ENCODE results near the gene SLC27A6.
"Not testable (repeated sequence)": the region's sequence is repeated elsewhere in the genome, so short reads cannot be mapped to it uniquely, and the experiment has no call there.

The SLC27A6 gene, protein sequence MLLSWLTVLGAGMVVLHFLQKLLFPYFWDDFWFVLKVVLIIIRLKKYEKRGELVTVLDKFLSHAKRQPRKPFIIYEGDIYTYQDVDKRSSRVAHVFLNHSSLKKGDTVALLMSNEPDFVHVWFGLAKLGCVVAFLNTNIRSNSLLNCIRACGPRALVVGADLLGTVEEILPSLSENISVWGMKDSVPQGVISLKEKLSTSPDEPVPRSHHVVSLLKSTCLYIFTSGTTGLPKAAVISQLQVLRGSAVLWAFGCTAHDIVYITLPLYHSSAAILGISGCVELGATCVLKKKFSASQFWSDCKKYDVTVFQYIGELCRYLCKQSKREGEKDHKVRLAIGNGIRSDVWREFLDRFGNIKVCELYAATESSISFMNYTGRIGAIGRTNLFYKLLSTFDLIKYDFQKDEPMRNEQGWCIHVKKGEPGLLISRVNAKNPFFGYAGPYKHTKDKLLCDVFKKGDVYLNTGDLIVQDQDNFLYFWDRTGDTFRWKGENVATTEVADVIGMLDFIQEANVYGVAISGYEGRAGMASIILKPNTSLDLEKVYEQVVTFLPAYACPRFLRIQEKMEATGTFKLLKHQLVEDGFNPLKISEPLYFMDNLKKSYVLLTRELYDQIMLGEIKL

DNA sequence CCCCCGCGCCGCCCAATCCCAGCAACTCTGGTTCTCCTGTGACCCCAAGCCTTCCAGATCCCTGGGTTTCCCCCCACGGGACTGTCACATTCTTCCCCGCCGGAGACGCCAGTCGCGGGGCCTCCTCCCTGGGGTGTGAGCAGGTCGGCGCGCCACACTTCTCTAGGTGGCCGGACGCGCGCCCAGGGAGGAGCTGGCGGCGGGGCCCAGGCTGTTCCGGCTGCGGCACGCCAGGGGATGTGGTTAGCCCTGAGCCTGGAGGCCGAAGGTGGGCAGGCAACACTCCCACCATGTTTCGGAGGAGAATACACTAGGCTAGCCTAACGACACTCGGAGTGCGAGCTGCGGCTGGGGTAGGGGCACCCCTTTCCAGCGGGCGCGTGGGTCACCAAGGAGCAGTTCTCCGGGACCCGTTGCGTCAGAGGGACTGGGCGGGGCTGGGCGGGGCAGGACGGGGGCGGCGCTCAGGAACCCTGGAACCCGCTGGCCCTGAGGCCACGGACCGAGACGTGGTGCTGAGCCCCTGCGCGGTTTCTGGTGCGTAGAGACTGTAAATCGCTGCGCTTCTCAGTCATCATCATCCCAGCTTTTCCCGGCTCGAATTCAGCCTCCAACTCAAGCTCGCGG, at the start of gene SLC27A6:
TSS of gene SLC27A6 (plus strand) at position 478 of the 627 bp plus-strand sequence. CDS start 650 bp downstream, outside the sequence.
- DNase-seq (ENCODE audit: low read depth, low spot score): no peak

DNA sequence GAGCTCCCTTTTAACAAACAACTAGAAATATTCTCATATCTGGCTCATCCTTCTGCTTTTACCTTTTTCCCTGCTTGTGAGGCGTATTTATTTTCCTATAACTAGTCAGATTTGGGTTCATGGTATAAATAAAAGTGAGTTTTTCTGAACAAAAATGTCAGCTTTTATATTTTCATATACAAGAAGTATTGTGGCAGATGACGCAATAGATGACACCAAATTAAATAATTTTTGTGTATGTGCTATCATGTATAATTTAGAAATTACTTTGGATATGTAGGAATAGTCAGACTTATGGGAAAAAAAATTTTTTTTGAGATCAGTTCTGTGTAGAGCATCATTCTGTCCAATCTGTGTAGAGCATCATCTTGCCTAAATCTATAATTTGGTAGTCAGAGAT, 45.7 kb upstream of the SLC27A6 start:
- H3K4me3 ChIP-seq (ENCODE audit: low read depth, low read length): no peak overlapping the region
- in situ Hi-C loops (cut with HindIII; ENCODE audit: low sequenced_read_pairs): no loop called here
- TF ChIP-seq, protein P1, sequence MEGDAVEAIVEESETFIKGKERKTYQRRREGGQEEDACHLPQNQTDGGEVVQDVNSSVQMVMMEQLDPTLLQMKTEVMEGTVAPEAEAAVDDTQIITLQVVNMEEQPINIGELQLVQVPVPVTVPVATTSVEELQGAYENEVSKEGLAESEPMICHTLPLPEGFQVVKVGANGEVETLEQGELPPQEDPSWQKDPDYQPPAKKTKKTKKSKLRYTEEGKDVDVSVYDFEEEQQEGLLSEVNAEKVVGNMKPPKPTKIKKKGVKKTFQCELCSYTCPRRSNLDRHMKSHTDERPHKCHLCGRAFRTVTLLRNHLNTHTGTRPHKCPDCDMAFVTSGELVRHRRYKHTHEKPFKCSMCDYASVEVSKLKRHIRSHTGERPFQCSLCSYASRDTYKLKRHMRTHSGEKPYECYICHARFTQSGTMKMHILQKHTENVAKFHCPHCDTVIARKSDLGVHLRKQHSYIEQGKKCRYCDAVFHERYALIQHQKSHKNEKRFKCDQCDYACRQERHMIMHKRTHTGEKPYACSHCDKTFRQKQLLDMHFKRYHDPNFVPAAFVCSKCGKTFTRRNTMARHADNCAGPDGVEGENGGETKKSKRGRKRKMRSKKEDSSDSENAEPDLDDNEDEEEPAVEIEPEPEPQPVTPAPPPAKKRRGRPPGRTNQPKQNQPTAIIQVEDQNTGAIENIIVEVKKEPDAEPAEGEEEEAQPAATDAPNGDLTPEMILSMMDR (IDR thresholded peaks at IDR 0.05; ENCODE audit: low read depth, low read length): no peak
- no peak for DNase-seq (ENCODE audit: low read depth, low spot score)

More for the DNA sequence above, at the start of gene SLC27A6:
- H3K4me3 ChIP-seq (ENCODE audit: low read depth, low read length): peak within 1 kb of the TSS; percentile 37
- in situ Hi-C loops (cut with HindIII; ENCODE audit: low sequenced_read_pairs): no loop called here
- TF ChIP-seq, protein P1 (IDR thresholded peaks at IDR 0.05; ENCODE audit: low read depth, low read length): no peak

DNA sequence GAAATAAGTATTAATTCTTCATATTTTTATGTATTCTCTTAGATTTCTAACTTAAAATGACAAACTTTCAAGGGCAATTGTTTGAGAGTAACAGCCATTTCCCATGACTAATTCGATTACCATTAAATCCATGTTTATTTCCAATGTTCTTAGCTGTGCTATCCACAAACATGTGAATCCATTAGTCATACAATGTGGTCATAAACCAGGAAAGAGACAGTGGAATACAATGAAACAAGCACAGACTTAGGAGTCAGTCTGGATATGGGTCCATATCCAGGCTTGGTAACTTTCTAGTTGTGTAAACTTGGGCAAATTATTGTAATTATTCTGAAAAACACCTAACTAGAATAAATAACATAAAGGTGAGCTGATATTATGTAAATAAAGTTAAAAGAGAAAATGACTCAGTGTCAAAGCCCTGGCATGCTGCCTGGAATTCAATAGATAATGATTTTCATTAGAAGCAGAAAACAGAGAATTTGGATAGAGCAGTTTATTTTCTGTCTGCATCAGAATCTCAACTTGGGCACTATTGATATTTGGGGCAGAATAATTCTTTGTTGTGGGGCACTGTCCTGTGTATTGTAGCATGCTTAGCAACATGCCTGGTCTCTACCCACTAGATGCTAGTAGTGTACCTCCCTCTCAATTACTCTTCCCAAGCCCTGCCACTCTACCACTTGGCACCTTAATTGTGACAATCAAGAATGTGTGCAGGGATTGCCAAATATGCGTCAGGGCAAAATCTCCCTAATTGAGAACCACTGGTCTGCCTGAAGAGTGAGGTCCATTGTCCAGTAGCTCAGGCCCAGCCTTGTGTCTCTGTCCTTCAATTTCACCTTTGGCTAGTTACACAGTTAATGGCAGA, 44.7 kb upstream of the SLC27A6 start:
- peak; percentile 60 for DNase-seq (ENCODE audit: low read depth, low spot score)
- no peak overlapping the region for H3K4me3 ChIP-seq (ENCODE audit: low read depth, low read length)
- in situ Hi-C loops (cut with HindIII; ENCODE audit: low sequenced_read_pairs): no loop called here
- TF ChIP-seq, protein P1 (IDR thresholded peaks at IDR 0.05; ENCODE audit: low read depth, low read length): no peak

DNA sequence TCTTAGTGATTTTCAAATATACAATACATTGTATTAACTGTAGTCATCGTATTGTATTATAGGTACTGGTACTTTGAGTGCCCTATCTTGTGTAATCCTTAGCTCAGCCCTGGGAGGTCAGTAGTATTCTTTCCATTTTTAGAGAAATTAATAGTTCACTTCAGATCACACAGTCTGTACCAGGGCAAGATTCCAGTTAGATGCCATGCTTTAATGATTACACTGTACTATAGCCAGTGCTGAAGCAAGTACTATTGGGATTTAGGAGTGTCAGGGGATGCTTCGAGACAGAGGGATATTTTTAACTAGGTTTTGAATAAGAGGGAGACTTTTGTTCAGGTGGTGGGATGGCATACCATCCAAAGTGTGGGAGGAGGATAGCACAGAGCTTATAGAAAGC, 41.0 kb upstream of the SLC27A6 start:
- TF ChIP-seq, protein P1 (IDR thresholded peaks at IDR 0.05; ENCODE audit: low read depth, low read length): no peak
- no peak overlapping the region for H3K4me3 ChIP-seq (ENCODE audit: low read depth, low read length)
- DNase-seq (ENCODE audit: low read depth, low spot score): no peak
- in situ Hi-C loops (cut with HindIII; ENCODE audit: low sequenced_read_pairs): no loop called here

DNA sequence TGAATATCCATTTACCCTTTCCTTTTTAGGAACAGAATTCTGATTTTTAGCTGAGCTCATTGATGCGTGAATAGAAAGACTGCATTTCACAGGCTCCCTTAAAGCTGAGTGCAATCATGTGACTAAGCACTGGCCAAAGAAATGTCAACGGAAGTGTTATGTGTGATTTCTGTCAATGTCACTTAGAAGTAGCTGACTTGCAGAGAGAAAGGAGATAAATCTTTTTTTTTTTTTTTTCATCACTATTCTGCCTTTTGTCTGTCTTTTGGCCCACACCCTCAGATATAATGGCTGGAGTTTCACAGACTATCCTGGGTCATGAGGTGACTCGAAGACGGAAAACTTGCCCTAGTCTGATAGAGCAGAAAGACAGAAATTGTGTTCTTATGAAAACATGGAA, 39.3 kb upstream of the SLC27A6 start:
- DNase-seq (ENCODE audit: low read depth, low spot score): no peak
- TF ChIP-seq, protein P1 (IDR thresholded peaks at IDR 0.05; ENCODE audit: low read depth, low read length): no peak
- H3K4me3 ChIP-seq (ENCODE audit: low read depth, low read length): no peak overlapping the region
- in situ Hi-C loops (cut with HindIII; ENCODE audit: low sequenced_read_pairs): no loop called here

DNA sequence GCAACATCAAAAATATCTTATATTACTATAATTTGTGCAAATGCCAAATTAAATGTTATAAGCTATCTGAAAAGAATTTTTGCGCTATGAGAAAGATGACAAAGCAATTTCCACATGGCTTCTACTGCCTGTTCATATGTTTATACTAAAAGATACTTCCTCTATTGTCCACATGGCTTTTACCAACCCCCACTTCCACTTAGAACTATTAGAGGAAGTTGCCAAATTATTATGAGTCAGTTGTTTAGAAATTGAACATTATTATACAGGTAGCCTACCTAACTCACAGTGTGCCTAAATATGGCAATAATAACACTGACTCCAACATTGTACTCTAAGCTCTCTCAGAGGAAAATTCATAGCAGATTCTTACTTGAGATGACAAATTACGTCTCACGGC, 37.6 kb upstream of the SLC27A6 start:
- DNase-seq (ENCODE audit: low read depth, low spot score): no peak
- in situ Hi-C loops (cut with HindIII; ENCODE audit: low sequenced_read_pairs): no loop called here
- TF ChIP-seq, protein P1 (IDR thresholded peaks at IDR 0.05; ENCODE audit: low read depth, low read length): no peak
- H3K4me3 ChIP-seq (ENCODE audit: low read depth, low read length): no peak overlapping the region

DNA sequence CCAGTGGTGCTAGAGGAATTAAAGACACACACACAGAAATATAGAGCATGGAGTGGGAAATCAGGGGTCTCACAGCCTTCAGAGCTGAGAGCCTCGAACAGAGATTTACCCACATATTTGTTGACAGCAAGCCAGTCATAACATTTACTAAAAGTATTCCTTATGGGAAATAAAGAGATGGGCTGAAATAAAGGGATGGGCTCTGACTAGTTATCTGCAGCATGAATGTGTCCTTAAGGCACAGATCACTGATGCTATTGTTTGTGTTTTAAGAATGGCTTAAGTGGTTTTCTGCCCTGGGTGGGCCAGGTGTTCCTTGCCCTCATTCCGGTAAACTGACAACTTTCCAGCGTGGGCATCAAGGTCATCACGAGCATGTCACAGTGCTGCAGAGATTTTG, 33.1 kb upstream of the SLC27A6 start:
- in situ Hi-C loops (cut with HindIII; ENCODE audit: low sequenced_read_pairs); H3K4me3 ChIP-seq (ENCODE audit: low read depth, low read length); DNase-seq (ENCODE audit: low read depth, low spot score): not testable (repeated sequence)

DNA sequence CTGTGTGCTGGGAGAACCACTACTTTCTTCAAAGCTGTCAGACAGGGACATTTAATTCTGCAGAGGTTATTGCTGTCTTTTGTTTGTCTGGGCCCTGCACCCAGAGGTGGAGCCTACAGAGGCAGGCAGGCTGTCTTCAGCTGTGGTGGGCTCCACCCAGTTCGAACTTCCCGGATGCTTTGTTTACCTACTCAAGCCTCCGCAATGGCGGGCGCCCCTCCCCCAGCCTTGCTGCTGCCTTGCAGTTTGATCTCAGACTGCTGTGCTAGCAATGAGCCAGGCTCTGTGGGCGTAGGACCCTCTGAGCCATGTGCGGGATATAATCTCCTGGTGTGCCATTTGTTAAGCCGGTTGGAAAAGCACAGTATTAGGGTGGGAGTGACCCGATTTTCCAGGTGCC, 22.2 kb upstream of the SLC27A6 start:
- in situ Hi-C loops (cut with HindIII; ENCODE audit: low sequenced_read_pairs); H3K4me3 ChIP-seq (ENCODE audit: low read depth, low read length); DNase-seq (ENCODE audit: low read depth, low spot score): not testable (repeated sequence)
